Measurements from ENCODE around the gene NUDT15. TPM values are rescaled to one million over a fixed set of nuclear protein-coding genes. Genes with fewer than 3 reads are reported as not detected.
A peak's percentile ranks its signal among the peaks of the same experiment; 100 is the strongest.
"Not testable (repeated sequence)": the region's sequence is repeated elsewhere in the genome, so short reads cannot be mapped to it uniquely, and the experiment has no call there.

Gene NUDT15
- total RNA-seq, 6 donors from 2014 or later = 4.0 to 12.5 (median 10.2) TPM

- H3K4me1 ChIP-seq = peaks cover 10 to 19% (median 15%) of the 10 kb centered on the region in 4 donors
- H3K27me3 ChIP-seq = no peaks in the 10 kb centered on the region
- 86 to 95% methylated on average over 2 of the region's 2 CpGs for WGBS, 2 donors
- no peaks in the 10 kb centered on the region for H3K9me3 ChIP-seq
- no peak for ATAC-seq (ENCODE audit: low FRiP score in 2 of 2)
- no peak overlapping the region for H3K4me3 ChIP-seq
- no peak for DNase-seq
- no peak for TF ChIP-seq EP300 (IDR thresholded peaks at IDR 0.05)
- no peak for TF ChIP-seq POLR2A (IDR thresholded peaks at IDR 0.05)
- no peak for TF ChIP-seq CTCF (IDR thresholded peaks at IDR 0.05)
- TF ChIP-seq POLR2AphosphoS5 (IDR thresholded peaks at IDR 0.05) = no peak
- no peak overlapping the region for H3K27ac ChIP-seq
- H3K36me3 ChIP-seq = peaks cover 0 to 23% (median 11%) of the 10 kb centered on the region in 4 donors
These were observed 40.1 kb upstream of the NUDT15 start for GRCh38 chr13:47997384-47997783.

DNA sequence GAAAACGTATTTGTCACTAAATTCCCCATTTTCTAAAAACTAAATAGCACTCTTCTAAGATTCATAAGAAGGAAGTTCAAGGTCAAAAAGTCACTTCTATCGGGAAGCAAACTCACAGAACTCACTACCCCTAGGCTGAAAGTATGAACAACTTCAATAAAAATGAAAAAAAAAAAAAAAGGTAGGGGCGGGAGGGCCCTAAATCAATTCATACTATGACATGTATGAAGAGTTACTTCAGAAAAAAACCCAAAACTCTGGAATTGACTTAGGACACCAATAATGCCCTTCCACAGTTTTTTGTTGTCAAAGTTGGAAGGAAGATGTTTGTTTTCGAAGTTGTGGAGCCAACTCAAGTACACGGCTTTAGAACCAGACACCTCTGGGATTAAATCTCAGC is 37.6 kb upstream of the NUDT15 start:
- H3K4me3 ChIP-seq = peak overlapping the region in 3 of 4 donors; percentile 62 to 98 (median 89)
- no peak for TF ChIP-seq EP300 (IDR thresholded peaks at IDR 0.05)
- no peak for TF ChIP-seq CTCF (IDR thresholded peaks at IDR 0.05)
- TF ChIP-seq POLR2A (IDR thresholded peaks at IDR 0.05) = no peak
- TF ChIP-seq POLR2AphosphoS5 (IDR thresholded peaks at IDR 0.05) = no peak
- peaks cover 10 to 19% (median 15%) of the 10 kb centered on the region in 4 donors for H3K4me1 ChIP-seq
- no peaks in the 10 kb centered on the region for H3K27me3 ChIP-seq
- WGBS, 2 donors = 45 to 54% methylated on average over 5 of the region's 5 CpGs
- no peaks in the 10 kb centered on the region for H3K9me3 ChIP-seq
- no peak for DNase-seq
- H3K27ac ChIP-seq = peak overlapping the region in 1 of 4 donors; percentile 84
- H3K36me3 ChIP-seq = peaks cover 0 to 9% (median 2%) of the 10 kb centered on the region in 4 donors
- ATAC-seq (ENCODE audit: low FRiP score in 2 of 2) = no peak

- H3K4me1 ChIP-seq = peaks cover 10 to 19% (median 15%) of the 10 kb centered on the region in 4 donors
- WGBS, 2 donors = 0% methylated on average over 12 to 13 of the region's 25 CpGs
- peak overlapping the region; percentile 62 to 98 (median 88) for H3K4me3 ChIP-seq
- no peaks in the 10 kb centered on the region for H3K27me3 ChIP-seq
- peak overlapping the region; percentile 77 to 90 (median 82) for H3K27ac ChIP-seq
- DNase-seq = peak in 1 of 2 donors; percentile 26
- ATAC-seq (ENCODE audit: low FRiP score in 2 of 2) = peak; percentile 76 to 80
- TF ChIP-seq POLR2A (IDR thresholded peaks at IDR 0.05) = no peak
- TF ChIP-seq POLR2AphosphoS5 (IDR thresholded peaks at IDR 0.05) = no peak
- no peak for TF ChIP-seq EP300 (IDR thresholded peaks at IDR 0.05)
- H3K9me3 ChIP-seq = no peaks in the 10 kb centered on the region
- H3K36me3 ChIP-seq = peaks cover 0 to 6% (median 2%) of the 10 kb centered on the region in 4 donors
These were observed 36.9 kb upstream of the NUDT15 start for GRCh38 chr13:48000559-48001113.

DNA sequence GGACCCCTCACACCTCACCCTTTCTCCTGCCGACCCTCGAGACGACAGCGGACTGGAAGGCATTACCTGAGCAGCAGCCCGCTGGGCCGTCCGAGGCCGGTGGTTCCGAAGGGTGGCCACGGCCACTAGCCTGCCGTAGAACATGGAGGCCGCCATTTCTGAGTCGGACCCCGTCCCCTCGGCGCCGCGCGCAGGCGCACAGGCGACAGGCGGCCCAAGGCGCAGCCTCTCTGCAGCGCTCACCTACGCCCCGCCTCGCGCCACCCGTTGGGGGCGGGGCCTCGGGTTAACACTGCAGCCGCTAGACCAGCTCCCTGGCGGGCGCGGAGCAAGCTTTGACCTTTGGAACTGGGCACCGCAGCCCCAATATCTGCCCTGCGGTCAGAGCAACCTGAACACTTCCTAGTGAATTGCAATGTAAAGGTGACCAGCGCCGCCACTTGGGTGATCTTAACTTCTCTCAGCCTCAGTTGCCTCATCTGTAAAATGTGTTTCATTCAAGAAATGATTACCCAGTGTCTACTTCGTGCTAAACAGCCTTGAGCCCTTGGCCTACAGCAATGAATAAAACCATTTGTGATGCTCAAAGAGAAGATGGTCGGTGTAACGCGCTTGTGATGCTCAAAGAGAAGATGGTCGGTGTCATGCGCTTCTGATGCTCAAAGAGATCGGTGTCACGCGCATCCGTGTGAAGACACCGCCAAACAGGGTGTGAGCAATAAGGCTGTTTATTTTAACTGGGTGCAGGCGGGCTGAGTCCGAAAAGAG is 36.2 kb upstream of the NUDT15 start, which contains the start of gene SUCLA2:
TSS of gene SUCLA2 (minus strand) at position 160 of the 768 bp plus-strand sequence. CDS start at position 156, 4 bp downstream.
- TF ChIP-seq POLR2AphosphoS5 (IDR thresholded peaks at IDR 0.05) (peak; percentile 39 to 81), CTCF (IDR thresholded peaks at IDR 0.05) (peak in 1 of 6 experiments; percentile 41), EP300 (IDR thresholded peaks at IDR 0.05) (no peak), POLR2A (IDR thresholded peaks at IDR 0.05) (peak in 2 of 4 donors; percentile 38 to 75)
- Histone ChIP-seq H3K4me1 (peaks cover 10 to 19% (median 15%) of the 10 kb centered on the region in 4 donors), H3K36me3 (peaks cover 0 to 3% (median under 1%) of the 10 kb centered on the region in 4 donors), H3K27me3 (no peaks in the 10 kb centered on the region), H3K4me3 (peak within 1 kb of the TSS; percentile 62 to 98 (median 88)), H3K9me3 (no peaks in the 10 kb centered on the region), H3K27ac (peak within 1 kb of the TSS; percentile 77 to 90 (median 82))
- DNase-seq (peak; percentile 94 to 98), ATAC-seq (ENCODE audit: low FRiP score in 2 of 2) (peak; percentile 100)
- WGBS, 2 donors = 5 to 16% methylated on average over 33 to 45 of the region's 52 CpGs

DNA sequence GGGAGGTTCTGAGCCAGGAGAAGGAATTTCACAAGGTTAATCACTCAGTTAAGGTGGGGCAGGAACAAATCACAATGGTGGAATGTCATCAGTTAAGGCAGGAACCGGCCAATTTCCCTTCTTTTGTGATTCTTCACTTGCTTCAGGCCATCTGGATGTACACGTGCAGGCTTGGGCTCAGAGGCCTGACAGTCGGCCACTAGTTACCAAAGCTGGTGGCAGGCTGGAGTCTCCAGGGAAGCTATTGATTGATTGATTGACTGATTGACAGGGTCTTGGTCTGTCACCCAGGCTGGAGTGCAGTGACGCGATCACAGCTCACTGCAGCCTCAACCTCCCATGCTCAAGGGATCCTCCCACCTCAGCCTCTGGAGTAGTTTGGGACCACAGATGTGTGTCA is 35.5 kb upstream of the NUDT15 start:
- H3K27me3 ChIP-seq; DNase-seq; H3K27ac ChIP-seq; H3K9me3 ChIP-seq; H3K36me3 ChIP-seq; ATAC-seq (ENCODE audit: low FRiP score in 2 of 2): not testable (repeated sequence)
- 31 to 65% methylated on average over 2 to 5 of the region's 5 CpGs for WGBS, 2 donors
- Histone ChIP-seq H3K4me1 (peaks cover 10 to 19% (median 15%) of the 10 kb centered on the region in 4 donors), H3K4me3 (peak overlapping the region in 3 of 4 donors; percentile 62 to 98 (median 89))

All from upper lobe of left lung (tissue), 6 donors.